ELR (cell line): Measurements from ENCODE around the gene SLC5A1.

ENCODE experiments used
- DNase-seq: peaks from one replicate; pipeline ENCODE4 v3.0.0-alpha.2; 2015; ENCODE audit warnings: low read depth

The SLC5A1 gene

DNA sequence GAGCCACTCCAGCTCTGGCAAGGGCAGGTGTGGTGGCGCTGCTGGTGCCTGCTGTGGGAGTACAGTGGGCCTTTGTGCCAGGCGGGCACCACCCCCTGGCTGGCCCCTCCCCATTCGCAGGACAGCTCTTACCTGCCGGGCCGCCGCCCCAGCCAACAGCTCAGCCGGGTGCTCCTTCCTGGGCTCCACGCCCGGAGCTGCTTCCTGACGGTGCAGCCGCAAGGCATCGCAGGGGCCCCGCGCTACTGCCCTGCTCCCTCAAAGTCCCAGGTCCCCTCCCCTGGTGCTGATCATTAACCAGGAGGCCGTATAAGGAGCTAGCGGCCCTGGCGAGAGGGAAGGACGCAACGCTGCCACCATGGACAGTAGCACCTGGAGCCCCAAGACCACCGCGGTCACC lies at the start of gene SLC5A1:
SLC5A1 (plus strand) TSS at position 338 of the 400 bp plus-strand sequence; CDS start at position 359, 21 bp downstream.
- DNase-seq, result no peak

DNA sequence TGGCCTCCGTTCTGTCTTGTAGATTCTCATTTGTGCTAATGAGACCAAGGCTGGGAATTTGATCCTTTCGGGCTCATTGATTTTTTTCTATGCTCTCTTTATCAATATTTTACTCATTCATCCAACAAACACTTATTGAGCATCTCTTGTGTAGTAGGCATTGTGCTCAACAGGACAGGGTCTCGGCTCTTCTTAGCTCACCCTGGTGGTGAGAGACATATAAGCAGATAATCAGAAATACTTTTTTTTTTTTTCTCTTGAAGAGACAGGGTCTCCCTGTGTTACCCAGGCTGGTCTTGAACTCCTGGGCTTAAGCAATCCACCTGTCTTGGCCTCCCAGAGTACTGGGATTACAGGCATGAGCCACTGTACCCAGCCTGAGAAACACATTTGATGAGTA lies 48.0 kb upstream of the SLC5A1 start:
- DNase-seq, result peak; percentile 32

DNA sequence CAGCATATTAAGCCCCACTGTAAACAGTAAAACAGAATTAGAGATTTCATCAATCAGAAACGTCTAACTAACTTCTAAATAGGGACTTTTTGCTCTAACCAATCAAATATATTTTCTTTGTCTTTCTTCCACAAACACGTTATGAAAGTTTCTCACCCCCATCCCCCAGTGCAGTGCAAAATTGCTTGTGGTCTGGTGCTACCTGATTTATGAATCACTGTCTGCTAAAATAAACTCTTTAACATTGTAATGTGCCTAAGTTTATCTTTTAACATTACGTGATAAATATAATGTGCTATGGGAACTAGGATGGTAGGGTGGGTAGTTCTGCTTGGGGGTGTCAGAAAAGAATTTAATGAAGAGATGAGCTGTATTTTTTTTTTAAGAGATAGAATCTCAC lies 47.3 kb upstream of the SLC5A1 start:
- DNase-seq, result no peak

DNA sequence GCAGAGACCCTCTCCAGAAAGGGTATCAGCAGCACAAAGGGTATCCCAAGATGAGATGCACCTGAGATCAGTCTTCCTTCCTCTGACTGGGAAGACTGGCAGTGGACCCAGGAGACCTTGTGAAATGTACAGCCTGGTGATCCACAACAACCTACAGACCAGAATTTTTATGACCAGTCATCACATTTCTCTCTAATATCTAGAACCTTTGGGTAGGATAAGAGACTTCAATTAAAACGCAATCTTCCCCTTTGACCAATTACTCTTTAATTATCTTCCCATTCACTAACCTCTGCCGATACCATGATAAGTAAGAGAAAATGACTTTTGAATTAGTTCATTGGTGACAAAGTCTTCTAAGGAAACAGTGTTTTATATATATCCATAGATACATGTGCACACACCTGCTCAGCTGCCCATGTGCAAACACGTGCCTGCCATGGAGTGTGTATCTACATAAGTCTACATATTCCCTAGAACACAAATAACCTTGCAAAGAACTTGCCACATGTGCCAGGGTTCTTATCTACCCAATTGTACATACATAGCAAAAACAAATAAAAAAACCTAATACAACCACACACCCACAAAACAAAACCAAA lies 44.2 kb upstream of the SLC5A1 start:
- no peak for DNase-seq

DNA sequence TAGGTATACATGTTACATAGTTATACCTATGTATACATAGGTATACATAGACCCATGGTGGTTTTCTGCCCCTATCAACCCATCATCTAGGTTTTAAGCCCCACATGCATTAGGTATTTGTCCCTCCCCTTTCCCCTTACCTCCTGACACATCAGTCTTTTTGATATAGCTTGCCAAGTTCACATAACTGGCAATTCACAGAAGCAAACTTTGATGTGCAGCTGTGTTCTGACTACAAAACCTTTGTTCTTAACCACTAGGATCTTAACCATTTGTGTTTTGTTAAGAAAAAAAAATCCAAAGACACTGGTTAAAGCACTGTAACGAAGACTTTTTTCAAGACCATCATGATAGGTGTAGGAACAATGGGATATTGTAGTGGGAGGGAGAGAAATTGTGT lies 42.9 kb upstream of the SLC5A1 start:
- no peak for DNase-seq

DNA sequence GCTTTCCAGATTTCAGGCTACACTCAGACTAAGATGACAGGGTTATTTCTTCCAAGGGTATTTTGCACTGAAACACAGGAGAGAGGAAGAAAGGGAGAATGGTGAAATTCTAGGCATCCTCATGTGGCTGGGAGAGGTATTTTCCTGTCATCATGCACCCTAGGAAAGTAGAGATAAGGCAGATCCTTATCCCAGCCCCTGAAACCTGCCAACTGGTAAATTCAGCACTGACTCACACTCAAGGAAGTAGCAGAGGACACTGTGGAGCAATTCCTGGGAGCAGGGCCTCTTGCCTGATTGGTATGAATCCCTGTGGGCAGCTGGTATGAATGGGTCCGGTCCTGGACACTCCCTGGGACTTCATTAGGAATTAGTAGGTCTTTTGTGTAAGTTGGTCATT lies 37.6 kb upstream of the SLC5A1 start:
- peak; percentile 38 for DNase-seq

DNA sequence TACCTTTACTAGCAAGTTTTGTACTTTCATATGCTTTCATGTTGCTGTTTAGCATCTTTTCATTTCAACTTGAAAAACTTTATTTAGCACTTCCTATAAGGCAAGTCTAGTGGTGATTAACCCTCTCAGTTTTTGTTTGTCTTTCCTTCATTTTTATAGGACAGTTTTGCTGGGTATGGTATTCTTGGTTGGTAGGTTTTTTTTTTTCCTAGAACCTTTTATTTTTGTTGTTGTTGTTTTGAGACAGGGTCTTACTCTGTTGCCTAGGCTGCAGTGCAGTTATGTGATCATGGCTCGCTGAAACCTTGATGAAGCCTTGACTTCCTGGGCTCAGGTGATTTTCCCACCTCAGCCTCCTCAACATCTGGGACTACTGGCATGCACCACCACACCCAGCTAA lies 29.9 kb upstream of the SLC5A1 start:
- DNase-seq, result no peak

DNA sequence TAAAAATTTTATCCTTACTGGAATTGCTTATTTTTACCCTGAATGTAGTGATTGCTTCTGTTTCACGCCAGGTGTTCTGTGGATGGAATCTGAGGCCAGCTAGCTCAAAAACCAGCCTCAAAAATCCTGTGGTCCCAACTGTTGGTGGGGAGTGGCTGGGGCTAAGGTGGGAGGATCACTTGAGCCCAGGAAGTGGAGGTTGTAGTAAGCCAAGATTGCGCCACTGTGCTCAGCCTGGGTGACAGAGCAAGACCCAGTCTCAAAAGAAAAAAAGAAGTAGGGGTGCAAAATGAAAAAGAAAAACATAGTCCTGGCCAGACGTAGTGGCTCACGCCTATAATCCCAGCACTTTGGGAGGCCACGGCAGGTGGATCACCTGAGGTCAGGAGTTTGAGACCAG lies 27.0 kb upstream of the SLC5A1 start:
- DNase-seq, result no peak

DNA sequence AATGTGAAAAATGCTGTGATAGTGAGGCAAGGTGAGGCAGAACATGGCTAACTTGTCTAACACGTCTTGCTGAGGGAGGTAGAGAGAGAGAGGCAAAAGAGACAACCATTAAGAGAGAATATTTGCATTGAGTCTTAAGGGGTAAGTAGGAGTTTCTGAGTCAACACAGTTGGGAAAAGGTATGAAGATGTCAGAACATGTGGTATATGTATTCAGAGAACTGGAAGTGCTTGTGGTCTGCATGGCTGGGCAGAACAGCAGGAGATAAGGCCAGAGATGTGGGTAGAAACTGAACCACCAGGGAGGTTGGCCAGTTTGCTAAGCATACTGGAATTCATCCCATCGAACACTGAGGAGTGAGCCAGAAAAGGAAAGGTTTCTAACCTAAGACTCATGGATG lies 25.0 kb upstream of the SLC5A1 start:
- no peak for DNase-seq

DNA sequence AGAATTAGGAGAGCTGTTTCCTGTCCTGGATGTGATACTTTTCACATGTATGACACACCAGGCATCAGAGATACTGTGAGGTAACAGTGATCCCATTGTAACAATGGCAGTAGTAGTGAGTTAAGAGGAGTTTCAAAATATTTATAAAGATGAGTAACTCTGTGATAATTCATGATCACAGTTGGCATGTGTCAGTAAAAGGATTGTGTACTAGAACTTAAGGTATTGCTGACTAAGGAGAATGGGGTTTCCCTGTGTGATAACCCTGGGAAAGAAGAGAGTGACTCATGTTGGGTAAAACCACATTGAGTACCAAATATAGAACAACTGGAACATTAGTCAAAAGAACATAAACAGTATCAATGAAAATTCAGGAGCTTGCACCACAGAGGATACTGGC lies 22.9 kb upstream of the SLC5A1 start:
- peak; percentile 88 for DNase-seq

DNA sequence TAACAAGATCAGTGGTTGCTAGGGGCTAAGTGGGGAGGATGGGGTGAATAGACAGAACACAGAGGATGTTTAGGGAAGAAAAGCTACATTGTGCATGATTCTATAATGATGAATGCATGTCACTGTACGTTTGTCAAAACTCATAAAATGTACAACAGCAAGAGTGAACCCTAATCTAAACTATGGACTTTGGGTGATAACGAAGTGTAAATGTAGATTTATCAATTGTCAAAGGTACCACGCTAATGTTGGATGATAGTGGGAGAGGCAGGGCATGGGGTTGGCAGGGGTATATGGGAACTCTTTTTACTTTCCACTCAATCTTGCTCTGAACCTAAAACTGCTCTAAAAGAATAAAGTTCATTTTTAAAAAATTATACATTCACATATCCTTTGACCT lies 21.3 kb upstream of the SLC5A1 start:
- no peak for DNase-seq

DNA sequence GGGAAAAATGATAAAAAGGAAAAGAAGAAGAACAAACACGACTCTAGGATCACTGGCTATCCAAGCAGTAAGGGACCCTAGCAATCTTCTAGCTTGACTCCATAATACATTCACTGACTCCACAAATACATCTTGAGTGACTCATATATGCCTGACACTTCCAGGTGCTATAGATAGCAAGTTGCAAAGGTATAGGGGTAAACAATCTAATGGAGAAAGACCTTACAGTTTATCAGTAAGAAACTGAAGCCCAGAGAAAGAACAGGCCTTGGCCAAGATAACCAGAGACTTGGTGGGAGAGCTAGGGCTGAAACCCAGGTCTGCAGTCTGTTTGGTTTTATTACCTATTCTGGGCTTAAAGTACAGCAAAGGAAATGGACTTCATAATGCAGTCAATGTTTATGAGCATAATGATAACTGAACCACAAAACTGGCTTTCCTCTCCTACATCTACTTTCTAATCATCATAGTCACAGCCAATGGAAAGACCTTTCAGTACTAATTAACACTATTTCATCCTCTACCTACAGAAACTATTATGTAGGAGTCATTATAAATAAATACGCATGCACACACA lies 19.7 kb upstream of the SLC5A1 start:
- no peak for DNase-seq

DNA sequence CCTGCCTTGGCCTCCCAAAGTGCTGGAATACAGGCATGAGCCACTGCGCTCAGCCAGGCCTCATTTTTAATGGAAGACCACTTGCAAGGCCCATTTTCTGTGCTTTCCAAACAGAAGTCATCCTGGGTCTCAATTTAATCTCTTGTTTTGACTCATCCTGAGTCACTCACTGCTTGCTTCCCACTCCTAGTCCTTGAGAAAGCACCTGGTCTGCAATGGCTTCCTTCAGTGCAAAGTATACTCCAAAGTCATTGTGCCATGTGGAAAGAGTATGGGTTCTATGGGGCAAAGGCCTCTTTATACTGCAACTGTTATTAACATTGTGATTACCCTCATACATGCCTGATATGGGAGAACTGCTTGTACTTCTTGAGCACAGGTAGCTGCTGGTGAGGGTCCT lies 18.3 kb upstream of the SLC5A1 start:
- peak; percentile 42 for DNase-seq

DNA sequence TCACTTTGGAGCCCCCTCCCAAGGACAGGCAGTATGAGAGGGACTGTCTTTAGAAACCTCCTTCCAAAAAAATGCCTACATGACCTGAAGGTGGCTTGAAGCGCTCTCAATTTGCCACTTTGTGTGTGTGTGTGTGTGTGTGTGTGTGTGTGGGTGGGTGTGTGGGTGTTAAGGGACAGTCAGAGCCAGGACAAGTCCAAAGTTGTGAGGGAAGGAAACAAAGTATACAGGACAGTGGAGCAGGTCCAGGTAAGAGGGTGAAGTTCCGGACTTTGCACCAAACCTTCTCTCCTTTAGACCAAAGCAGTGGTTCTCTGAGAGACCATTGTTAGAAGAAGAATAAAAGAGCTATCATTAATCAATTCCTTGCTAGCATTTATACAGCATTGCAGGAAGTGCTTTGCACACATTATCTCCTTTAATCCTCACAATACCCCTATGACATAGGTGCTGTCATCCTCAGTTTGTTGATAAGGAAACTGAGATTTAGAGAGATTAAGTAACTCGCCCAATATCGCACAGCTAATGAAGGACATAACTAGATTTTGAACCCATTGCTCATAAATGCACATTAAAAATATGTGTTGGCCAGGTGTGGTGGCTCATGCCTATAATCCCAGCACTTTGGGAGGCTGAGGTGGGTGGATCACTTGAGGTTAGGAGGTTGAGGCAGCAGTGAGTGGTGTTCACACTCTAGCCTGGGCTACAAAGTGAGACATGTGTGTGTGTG lies 12.4 kb upstream of the SLC5A1 start:
- DNase-seq, result no peak

DNA sequence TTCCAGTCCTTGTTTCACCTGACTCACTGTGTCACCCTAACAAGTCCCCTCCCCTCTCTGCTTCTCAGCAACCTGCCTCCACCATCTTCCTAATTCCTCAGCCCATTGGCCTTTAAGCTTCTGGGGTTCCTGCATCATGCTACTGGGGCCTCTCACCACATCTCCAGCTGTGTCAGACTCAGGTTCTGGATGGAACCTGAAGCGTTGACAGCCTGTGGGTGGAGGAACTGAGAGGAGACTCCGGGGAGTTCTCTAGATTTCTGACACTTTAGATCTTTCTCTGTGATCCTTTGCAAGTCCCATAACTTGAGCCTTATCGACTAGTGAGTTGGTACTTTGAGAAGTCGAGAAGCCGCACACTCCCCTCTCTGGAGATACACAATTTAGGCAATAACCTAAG lies 11.6 kb upstream of the SLC5A1 start:
- DNase-seq, result no peak

DNA sequence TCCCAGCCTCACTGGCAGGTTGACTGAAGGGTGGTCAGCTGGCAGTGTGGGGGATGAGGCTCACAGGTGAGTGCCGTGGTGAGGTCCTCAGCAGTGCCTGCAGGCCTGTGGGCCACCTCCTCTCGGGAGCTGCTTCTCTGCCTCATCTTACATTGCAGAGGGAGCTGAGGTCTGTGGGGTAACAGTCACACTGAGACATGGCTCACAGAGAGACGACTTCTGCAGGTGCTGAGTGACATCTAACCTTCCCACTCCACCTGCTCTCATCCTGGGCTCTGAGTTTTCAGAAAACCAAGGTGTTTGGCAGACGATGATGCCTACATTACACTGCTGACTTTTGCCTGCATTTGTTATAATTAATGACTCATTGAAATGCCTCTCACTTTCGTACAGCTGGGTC lies 8.8 kb upstream of the SLC5A1 start:
- no peak for DNase-seq

DNA sequence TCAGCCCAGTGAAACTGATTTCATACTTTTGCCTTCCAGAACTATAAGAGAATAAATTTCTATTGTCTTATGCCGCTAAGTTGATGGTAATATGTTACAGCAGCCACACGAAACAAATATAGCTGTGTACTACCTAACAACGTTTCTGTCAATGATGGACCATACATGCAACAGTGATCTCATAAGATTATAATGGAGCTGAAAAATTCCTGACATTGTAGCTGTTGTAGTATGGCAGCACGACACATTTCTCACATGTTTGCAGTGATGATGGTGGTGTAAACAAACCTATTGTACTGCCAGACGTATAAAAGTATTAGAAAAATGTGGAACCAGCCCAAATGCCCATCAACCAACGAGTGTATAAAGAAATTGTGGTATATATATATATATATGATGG lies 5.8 kb upstream of the SLC5A1 start:
- no peak for DNase-seq

DNA sequence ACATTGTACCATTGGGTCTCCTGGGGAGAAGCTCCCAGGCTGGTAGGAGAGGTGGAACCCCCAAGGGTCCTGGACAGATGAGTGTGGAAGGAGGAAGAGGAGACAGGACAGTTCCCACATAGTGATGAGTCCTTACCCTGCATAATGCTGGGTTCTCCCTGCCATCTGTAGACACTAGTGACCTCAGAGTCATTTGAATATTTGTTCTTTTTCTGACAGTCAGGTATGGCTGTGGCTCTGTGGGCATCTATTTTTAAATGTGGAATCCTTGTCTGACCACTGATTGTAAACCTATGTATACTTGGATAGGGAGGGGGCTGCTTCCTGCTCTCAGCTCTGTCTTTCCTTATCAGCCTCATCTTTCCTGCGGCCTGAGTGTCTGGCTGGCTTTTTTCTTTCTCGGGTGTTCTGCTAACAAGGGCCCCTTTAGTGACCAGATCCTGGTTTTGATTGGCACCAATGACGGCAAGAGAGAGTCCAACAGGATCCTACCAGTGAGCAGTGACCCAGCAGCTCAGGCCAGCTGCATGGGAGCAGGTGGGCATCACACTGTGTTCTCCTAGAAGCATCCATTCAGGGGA lies 2.6 kb upstream of the SLC5A1 start:
- no peak for DNase-seq

DNA sequence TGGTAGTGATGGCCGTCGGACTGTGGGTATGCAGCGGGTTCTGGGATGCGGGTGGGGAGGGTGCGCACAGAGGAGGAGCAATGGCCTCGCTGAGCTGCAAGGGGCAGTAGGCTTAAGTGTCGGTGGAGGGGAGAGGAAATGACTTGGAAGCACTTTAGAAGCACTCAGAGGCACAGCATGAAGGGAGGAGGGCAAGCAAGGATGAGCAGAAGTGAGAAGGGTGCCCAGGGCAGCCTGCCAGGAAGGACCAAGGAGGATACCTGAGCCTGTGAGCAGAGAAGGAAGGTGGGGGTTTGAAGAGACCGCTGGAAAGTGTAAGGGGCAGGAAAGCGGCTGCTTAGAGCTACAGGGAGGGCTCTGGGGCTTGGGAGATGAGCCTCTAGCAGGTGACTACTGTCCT lies 330 bp downstream of the SLC5A1 start:
- DNase-seq, result no peak

DNA sequence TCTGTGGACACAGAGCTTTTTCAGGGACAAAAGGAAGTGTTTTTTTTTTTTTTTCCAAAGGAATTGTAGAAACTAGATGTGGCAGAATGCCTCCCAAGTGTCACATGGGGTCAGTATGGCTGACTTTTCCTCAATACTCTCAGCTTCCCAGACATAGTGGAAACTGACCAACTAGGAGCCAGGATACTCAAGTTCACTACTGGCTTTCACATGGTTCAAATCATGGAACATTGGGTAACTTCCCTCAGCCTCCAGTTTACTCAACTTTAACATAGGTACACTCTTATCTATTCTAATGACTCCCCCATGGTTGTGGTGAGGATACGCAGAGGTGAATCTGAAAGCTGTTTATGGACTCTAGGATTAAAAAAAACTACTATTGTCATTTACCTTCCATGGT lies 1.4 kb downstream of the SLC5A1 start:
- no peak for DNase-seq

DNA sequence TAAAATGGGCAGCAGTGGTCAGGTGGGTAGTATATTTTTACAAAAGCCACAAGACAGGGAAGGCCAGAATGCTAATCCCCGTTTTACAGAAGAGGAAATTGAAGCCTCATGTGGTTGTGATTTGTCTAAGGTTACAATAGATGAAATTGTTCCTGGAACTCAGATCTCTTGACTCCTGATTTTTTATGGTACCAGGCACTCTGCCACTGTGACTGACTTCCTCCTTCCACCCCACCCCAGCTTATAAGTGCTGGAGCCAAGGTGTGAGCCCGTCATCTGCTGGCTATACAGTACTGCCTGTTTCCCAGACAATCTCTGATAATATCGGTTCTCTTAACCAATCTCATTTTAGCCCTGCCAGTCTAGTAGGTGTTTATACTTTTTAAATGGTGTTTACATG lies 1.9 kb downstream of the SLC5A1 start:
- no peak for DNase-seq

DNA sequence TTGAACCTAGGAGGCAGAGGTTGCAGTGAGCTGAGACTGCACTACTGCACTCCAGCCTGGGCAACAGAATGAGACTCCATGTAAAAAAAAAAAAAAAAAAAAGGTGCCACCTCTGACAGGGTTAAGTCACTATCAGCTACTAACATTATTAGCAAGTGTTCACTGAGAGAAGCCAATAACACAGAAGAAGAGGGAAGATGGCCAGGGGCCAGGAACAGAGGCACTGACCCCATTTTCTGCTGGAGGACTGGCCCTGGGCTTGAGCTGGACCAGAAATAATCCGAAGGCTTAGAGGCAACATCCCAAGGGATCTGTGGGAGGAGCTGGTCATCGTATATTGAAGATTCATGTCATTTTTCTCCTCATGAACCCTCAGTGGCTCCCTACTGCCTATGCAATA lies 5.0 kb downstream of the SLC5A1 start:
- DNase-seq, result no peak
